NOMO-1 treated with dmso at 0.1 percent for 144 hours (cell line): ENCODE measurements around the gene COX8C.

ENCODE experiments used
- DNase-seq: peaks from one replicate; lab custom pipeline; 2025; ENCODE audit not compliant: unreplicated experiment; lab: John Stamatoyannopoulos, UW

Gene COX8C

GRCh38 chr14:93346926-93347721 is at the start of gene COX8C:
COX8C (plus strand) TSS chr14:93347182; CDS start chr14:93347269, 87 bp downstream.
- DNase-seq = no peak

GRCh38 chr14:93299416-93299815 is 47.6 kb upstream of the COX8C start:
- no peak for DNase-seq

- DNase-seq = no peak
These were observed 47.1 kb upstream of the COX8C start for GRCh38 chr14:93299866-93300265.

- no peak for DNase-seq
These were observed 45.0 kb upstream of the COX8C start for GRCh38 chr14:93301821-93302447.

- no peak for DNase-seq
These were observed 44.0 kb upstream of the COX8C start for GRCh38 chr14:93302688-93303581.

- DNase-seq = no peak
These were observed 43.3 kb upstream of the COX8C start for GRCh38 chr14:93303659-93304058.

- no peak for DNase-seq
These were observed 42.2 kb upstream of the COX8C start for GRCh38 chr14:93304771-93305170.

GRCh38 chr14:93305725-93306418 is 41.1 kb upstream of the COX8C start:
- peak; percentile 43 for DNase-seq

GRCh38 chr14:93306812-93307211 is 40.2 kb upstream of the COX8C start:
- no peak for DNase-seq

- DNase-seq = no peak
These were observed 38.2 kb upstream of the COX8C start for GRCh38 chr14:93308686-93309345.

GRCh38 chr14:93309427-93309966 is 37.5 kb upstream of the COX8C start:
- DNase-seq = no peak

- no peak for DNase-seq
These were observed 35.9 kb upstream of the COX8C start for GRCh38 chr14:93311082-93311481.

- no peak for DNase-seq
These were observed 31.4 kb upstream of the COX8C start for GRCh38 chr14:93315575-93315974.

- no peak for DNase-seq
These were observed 30.3 kb upstream of the COX8C start for GRCh38 chr14:93316716-93317115.

GRCh38 chr14:93317210-93317874 is 29.6 kb upstream of the COX8C start:
- no peak for DNase-seq

- peak; percentile 50 for DNase-seq
These were observed 28.8 kb upstream of the COX8C start for GRCh38 chr14:93317875-93318807.

- DNase-seq = no peak
These were observed 28.1 kb upstream of the COX8C start for GRCh38 chr14:93318927-93319326.

- DNase-seq = no peak
These were observed 27.5 kb upstream of the COX8C start for GRCh38 chr14:93319494-93319893.

GRCh38 chr14:93319958-93320357 is 27.0 kb upstream of the COX8C start:
- no peak for DNase-seq
